RPMI7951 (cell line): ENCODE results near the gene CD47. TPM values are rescaled to one million over a fixed set of nuclear protein-coding genes. Genes with fewer than 3 reads are reported as not detected.

Source experiments
- DNase-seq: peaks from one replicate; pipeline ENCODE4 v3.0.0-alpha.2; 2012; ENCODE audit warnings: low read depth
- total RNA-seq: library from RNA; depleted of rRNA; stranded (reverse); fragments of >200 nt; shearing (Covaris generic); gene quantifications from 2 replicates; pipeline ENCODE4 v1.2.3, GENCODE V29; 2014

Gene CD47
- total RNA-seq, 1 experiment from 2014 or later: 93.7 TPM

- DNase-seq: no peak
Measured at GRCh38 chr3:108117241-108117775, 26.5 kb upstream of the CD47 start.

DNA sequence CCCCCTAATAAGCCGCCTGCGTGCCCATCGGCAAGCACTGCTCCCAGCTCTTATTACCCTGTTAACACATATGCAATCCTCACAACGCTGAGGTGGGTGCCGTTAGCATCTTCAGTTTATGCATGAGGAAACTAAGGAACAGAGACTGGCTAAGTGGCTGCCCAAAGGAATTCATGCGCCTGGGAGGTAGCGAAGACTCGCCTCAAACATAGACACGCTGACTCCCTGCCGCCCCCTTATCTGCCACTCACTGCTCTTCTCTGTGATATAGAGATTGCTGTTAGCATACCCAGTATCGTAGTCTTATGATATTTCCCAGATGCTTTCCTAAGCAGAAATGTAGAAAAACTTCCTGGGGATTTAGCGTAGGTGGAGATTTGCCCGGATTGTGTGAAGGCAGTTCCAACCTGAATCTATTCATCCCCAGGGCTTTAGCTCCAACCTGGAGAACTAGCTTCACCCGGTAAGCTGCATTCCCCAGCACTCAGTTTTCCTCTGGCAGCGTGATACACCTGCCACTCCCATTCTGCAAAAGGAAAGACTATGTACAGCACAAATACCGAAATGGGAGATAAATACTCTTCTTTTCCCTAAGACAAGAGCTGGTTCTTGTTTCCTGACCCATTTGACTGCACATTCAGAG is 23.7 kb upstream of the CD47 start:
- DNase-seq: no peak

DNA sequence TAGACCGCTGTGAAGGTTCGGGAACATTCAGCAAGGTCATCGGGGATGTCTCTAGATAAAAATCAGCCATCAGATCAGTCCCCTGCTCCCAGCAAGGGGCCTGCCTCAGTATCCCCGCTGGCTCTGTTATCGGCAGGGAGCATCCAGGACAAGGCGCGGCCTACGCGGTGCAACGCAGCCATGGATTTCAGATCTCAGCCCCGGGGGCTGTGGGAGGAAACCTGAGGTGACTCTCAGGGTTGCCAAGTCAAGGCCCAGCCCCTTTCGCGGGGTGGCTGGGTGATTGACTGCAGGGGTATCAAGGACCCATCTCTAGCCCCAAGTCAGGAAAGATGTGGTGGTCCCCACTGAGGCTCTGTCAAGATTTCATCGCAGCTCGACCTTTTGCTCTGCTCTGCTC is 23.1 kb upstream of the CD47 start:
- DNase-seq: no peak

DNA sequence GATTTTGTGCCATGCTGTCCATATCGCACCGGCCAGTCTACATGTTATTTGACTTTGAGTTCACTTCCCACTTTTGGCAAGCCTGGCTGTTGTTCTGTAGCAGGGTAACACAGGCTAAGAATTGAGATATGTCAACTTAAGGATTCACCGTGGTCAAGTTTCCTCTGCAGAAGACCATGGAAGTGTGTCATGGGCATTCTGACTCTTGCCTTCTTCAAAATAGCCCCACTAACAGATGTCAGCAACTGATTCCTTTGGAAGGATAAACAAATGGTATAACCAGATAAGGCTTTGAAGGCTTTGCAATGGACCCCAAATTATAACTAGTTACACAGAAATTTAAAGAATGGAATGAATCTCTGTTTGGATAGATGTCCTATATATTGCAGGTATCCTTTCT is 20.1 kb upstream of the CD47 start:
- no peak for DNase-seq

- DNase-seq: no peak
Measured at GRCh38 chr3:108108416-108108815, 17.6 kb upstream of the CD47 start.

DNA sequence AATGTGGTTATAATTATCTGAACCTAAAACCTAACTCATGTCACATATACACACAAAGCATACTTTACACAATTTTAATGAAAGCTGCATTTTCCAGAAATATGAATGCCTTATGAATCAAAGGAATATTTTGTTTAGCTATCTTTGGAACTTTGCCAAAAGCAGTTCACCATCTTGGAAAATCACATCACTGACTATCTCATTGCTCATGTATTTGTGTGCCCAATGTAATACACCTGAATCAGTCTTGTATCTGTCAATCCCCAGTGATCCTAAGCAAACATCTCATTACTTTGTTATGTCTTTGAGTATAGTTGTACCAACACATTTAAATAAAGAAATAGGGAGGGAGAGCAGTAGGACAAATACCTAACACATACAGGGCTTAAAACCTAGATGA is 15.6 kb upstream of the CD47 start:
- no peak for DNase-seq

GRCh38 chr3:108106031-108106430 is 15.2 kb upstream of the CD47 start:
- DNase-seq: peak; percentile 53

- peak; percentile 32 for DNase-seq
Measured at GRCh38 chr3:108103886-108104797, 13.3 kb upstream of the CD47 start.

DNA sequence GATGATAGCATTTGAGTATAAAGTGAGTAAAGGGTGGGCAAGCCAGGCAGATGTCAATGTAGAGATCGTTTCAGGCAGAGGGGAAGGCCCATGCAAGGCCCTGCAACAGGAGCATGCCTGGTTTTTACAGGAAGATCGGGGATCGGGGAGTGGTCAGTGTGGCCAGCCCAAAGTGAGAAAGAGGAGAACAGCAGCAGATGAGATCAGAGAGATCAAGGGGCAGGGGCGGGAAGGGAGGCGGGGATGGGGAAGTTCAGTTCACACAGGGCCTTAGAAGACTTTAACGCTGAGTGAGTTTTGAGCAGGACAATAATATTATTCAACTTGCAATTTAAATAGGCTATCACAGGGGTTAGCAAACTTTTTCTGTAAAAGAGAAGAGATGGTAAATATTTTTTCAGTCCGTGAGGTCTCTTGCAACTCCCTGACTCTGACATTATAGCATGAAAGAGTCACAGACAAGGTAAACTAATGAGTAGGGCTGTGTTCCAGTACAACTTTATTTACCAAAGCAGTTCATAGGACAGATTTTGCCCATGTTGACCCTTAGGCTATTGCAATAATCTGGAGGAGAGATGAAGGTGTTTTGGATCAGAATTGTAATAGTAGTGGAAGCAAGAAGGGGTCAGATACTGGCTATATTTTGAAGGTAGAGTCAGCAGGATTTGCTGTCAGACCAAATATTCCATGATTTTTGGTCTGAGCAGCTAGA is 12.4 kb upstream of the CD47 start:
- DNase-seq: no peak

DNA sequence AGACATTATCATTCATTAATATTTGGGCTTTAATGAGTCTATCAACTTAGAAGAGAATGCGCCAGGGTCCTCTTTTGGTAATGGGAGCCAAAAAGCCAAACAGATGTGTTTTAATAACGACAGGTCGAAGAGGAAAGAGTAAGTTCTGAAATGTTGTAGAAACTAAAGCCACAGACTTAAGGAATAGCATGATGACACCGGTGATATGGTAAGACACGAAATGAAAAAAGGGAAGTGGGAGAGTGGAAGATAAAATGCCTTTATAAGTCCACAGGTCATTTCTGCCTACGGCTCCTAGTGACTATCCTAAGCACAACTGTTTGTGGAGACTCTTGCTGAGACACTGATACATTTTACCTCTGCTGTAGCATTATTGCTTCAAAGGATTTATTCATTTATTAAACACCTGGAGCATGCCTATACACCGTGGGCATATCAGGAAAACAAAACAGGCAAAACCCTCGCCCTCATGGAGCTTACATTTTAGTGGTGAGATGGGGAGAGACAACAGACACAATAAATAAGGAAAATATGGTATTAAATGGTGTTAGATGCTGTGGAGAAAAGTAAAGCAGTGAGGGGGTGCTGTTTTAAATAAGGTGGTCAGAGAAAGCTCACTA is 11.7 kb upstream of the CD47 start:
- no peak for DNase-seq

- no peak for DNase-seq
Measured at GRCh38 chr3:108100906-108101660, 10.3 kb upstream of the CD47 start.

- no peak for DNase-seq
Measured at GRCh38 chr3:108099679-108100428, 9.0 kb upstream of the CD47 start.

DNA sequence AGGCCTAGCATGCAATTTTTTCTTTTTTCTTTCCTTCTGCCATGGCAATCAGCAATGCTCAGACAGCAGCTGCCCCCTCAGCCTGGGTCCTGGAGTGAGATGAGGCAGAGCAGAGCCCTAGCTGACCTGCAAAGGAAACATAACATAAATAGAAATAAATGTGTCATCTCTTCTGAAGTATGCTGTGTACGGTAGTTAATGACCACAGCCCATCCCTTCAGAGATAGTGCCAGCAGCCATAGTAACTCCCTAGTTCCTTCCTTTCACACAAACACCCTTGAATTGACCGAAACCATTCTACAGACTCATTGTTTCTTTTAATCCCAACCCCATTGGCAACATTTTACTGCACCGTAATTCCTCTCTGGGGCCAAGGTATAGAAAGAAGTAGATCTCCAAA is 8.4 kb upstream of the CD47 start:
- peak; percentile 30 for DNase-seq

- DNase-seq: no peak
Measured at GRCh38 chr3:108098003-108098370, 7.2 kb upstream of the CD47 start.

DNA sequence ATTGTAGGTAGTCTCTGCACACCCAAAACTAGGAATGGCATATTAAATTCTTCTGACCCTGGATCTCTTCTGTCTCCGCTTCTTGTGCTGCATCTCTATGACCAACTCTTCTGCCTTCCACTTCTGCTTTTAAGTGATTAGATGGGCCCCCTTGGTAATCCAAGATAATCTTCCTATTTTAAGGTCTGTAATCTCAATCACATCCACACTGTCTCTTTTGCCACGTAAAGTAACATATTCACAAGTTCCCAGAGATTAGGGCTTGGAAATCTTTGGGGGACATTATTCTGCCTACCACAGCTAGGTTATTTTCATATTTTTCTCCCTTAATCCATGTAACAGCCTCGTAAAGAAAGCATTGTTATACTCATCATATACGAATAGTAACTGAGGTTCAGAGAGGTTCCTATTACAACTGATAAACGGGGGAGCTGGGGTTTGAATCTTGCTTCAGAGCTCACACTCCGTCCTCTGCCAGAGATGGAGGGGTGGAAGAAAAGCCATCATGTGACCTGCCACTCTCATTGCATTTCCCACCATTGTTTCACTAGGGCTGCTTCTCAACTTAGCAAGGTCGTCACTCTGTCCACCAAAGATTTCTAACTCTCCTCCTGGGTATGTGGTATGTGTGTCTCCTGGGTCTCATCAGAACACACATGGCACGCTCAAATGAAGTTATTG is 6.6 kb upstream of the CD47 start:
- DNase-seq: no peak

GRCh38 chr3:108096532-108097321 is 5.9 kb upstream of the CD47 start:
- DNase-seq: peak; percentile 12

GRCh38 chr3:108093616-108094015 is 2.8 kb upstream of the CD47 start:
- no peak for DNase-seq

- no peak for DNase-seq
Measured at GRCh38 chr3:108093021-108093420, 2.2 kb upstream of the CD47 start.

DNA sequence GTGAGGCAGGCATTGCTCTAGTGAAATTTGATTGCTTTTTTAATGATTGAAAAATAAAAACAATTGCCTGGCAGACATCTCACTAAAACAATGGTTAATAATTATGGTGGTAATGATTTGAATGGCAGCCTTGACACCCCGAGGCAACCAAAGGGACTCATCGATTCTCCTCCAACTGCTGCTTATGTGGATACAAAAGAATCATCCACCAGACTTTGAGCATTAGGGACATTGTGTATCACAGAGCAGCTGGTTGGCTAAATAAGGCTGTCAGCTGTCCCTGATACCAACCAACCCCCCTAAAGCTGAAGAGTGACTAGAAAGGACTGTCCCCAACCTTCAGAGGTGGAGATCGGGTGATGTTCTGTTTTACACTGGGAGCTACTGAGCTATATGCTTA is 1.7 kb upstream of the CD47 start:
- DNase-seq: no peak
